ENCODE data around the gene TRAPPC2B.

TRAPPC2B gene

DNA sequence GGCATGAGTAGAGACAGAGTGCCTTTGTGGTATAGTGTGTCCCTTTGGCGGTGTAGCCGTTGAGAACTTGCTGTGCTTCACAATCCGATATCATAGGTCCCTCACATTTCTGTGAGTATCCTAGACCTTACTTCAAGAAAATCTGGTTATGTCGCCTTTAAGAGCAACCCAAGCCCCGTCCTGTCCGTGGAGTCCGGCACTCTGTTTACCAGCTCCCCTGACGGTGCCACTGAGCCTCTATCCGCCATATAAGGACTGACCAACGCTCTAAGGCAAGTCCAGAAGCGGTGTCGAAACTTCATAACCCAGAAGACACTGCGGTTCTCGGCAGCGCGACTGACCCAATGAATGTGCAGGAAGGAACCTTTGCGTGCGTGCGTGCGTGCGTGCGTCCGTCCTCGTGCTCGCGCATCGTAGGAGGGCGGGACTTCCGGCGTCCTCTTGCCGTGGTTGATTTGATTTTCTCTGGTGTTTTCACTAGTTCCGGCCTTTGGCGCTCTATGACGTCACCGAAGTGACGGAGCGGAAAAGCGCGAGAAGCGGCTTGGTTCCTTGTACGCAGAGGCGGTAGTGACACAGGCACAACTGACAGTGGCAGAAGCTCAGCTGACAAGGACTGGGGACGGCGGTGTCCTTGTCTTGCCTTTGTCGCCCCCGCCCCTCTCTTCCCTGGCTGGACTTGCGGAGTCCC, at the start of gene TRAPPC2B, which contains the start of gene ZNF547:
TSS of gene TRAPPC2B (plus strand) at position 555 of the 691 bp plus-strand sequence. CDS start 1,283 bp downstream, outside the sequence.
TSS of gene ZNF547 (plus strand) at position 555 of the 691 bp plus-strand sequence. CDS start 5,005 bp downstream, outside the sequence.
- H3K27ac ChIP-seq, result peak within 1 kb of the TSS; percentile 81
- H3K36me3 ChIP-seq, result no peaks in the 10 kb centered on the region
- peaks cover 11 to 19% of the 10 kb centered on the region in 2 experiments for H3K4me1 ChIP-seq (ENCODE audit: control insufficient read depth in 1 of 2, insufficient read depth in 1 of 2, low read depth in 1 of 2, low read length in 1 of 2)
- no peaks in the 10 kb centered on the region for H3K27me3 ChIP-seq
- H3K4me3 ChIP-seq (ENCODE audit: low read depth in 1 of 2, low read length in 1 of 2), result peak within 1 kb of the TSS; percentile 55 to 58
- H3K9me3 ChIP-seq, result peaks cover 42% of the 10 kb centered on the region
- TF ChIP-seq, protein P1, sequence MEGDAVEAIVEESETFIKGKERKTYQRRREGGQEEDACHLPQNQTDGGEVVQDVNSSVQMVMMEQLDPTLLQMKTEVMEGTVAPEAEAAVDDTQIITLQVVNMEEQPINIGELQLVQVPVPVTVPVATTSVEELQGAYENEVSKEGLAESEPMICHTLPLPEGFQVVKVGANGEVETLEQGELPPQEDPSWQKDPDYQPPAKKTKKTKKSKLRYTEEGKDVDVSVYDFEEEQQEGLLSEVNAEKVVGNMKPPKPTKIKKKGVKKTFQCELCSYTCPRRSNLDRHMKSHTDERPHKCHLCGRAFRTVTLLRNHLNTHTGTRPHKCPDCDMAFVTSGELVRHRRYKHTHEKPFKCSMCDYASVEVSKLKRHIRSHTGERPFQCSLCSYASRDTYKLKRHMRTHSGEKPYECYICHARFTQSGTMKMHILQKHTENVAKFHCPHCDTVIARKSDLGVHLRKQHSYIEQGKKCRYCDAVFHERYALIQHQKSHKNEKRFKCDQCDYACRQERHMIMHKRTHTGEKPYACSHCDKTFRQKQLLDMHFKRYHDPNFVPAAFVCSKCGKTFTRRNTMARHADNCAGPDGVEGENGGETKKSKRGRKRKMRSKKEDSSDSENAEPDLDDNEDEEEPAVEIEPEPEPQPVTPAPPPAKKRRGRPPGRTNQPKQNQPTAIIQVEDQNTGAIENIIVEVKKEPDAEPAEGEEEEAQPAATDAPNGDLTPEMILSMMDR (IDR thresholded peaks at IDR 0.05), result no peak

DNA sequence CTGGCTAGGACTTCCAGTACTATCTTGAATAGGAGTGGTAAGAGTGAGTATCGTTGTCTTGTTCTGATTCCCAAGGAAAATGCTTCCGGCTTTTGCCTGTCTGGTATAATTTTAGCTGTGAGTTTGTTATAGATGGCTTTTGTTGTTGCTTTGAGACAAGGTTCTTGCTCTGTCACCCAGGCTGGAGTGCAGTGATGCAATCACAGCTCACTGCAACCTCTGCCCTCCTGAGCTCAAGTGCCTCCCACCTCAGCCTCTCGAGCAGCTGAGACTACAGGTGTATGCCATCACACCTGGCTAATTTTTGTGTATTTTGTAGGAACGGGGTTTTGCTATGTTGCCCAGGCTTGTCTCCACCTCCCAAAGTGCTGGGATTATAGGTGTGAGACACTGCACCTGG, 49.2 kb upstream of the TRAPPC2B start:
- Histone ChIP-seq H3K4me1 (ENCODE audit: control insufficient read depth in 1 of 2, insufficient read depth in 1 of 2, low read depth in 1 of 2, low read length in 1 of 2) (no peaks in the 10 kb centered on the region), H3K27me3 (peaks cover 56% of the 10 kb centered on the region), H3K36me3 (no peaks in the 10 kb centered on the region), H3K9me3 (peaks cover 9% of the 10 kb centered on the region), H3K27ac (no peak overlapping the region), H3K4me3 (ENCODE audit: low read depth in 1 of 2, low read length in 1 of 2) (no peak overlapping the region)
- TF ChIP-seq, protein P1 (IDR thresholded peaks at IDR 0.05), result no peak

DNA sequence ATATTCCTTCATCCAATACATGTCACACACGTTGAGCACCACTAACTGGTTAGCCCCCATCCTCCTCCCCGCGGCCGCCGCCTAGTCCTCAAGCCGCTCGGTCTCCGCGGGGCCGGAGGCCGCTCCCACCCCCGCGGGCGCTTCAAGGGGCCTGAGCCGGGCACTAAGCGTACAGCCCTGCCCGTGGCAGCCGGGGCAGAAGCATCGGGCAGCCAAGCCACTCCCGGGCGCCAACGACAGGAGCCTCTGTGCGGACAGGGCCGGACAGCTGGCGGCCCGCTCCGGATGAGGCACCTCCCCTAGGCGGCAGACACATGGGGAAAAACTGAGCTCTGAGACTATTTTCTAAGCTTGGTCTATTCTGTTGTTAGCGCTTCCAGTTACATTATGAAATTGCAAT, 45.8 kb upstream of the TRAPPC2B start:
- Histone ChIP-seq H3K27ac (no peak overlapping the region), H3K4me1 (ENCODE audit: control insufficient read depth in 1 of 2, insufficient read depth in 1 of 2, low read depth in 1 of 2, low read length in 1 of 2) (peaks cover 15 to 21% of the 10 kb centered on the region in 2 experiments), H3K36me3 (no peaks in the 10 kb centered on the region), H3K4me3 (ENCODE audit: low read depth in 1 of 2, low read length in 1 of 2) (no peak overlapping the region), H3K27me3 (peaks cover 56% of the 10 kb centered on the region), H3K9me3 (peaks cover 9% of the 10 kb centered on the region)
- TF ChIP-seq, protein P1 (IDR thresholded peaks at IDR 0.05), result no peak

DNA sequence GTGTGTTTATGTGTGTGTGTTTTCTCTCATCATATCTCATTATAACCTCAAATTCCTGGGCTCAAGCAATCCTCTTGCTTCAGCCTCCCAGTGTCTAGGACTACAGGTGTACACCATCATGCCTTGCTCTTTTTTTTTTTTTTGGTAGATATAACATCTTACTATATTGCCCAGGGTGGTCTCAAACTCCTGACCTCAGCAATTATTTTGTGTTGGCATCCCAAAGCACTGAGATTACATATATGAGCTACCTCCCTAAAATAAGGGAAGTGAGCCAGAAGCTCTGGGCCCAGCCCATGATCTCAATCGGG, 43.5 kb upstream of the TRAPPC2B start:
- TF ChIP-seq, protein P1 (IDR thresholded peaks at IDR 0.05), result no peak
- Histone ChIP-seq H3K27me3 (peaks cover 42% of the 10 kb centered on the region), H3K9me3 (peaks cover 9% of the 10 kb centered on the region), H3K36me3 (peaks cover 10% of the 10 kb centered on the region), H3K4me3 (ENCODE audit: low read depth in 1 of 2, low read length in 1 of 2) (peak overlapping the region; percentile 77 to 81), H3K27ac (peak overlapping the region; percentile 81), H3K4me1 (ENCODE audit: control insufficient read depth in 1 of 2, insufficient read depth in 1 of 2, low read depth in 1 of 2, low read length in 1 of 2) (peaks cover 15 to 21% of the 10 kb centered on the region in 2 experiments)

DNA sequence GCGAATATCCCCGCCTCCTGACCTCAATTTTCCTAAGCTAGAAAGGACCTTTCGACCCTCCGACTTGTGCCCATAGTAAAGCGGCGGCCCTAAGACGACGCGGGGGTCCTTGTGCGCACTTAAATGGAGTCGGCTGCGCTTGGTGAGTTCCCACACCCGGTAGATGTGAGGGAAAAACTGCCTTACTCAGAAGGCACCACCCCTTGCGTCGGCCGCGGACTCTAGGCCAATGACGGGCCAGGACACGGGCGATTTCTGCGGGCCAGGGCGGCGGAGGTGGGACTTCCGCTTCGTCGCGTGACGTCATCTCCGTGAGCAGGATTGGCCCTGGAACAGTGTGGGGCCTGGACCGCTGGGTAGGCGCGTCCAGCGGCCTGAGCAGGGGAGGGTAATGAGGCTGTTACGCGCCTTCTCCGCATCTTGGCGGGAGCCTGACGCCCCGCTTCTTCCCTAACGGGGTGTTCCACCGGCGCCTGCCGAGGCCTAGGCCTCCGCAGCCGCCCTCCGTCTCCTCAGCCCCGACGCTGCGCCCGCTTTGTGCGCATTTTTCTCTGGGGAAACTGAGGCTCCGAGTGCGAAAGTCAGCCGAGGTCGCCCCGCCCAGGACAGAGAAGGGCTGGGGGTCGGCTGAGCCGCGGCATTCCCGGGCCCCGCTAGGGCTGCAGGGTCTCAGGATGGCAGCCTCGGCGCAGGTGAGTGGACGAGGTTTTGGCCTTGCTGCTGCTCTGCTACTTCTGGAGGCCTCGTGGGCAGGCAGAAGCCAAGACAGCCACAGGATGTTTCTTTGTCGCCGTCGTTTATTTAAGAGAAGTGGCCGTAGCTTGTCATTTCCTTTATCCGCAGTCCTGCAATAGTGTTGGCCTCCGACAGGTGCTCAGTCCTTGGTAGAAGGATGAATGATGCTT, 42.9 kb upstream of the TRAPPC2B start, which contains the start of gene ZNF543:
TSS of gene ZNF543 (plus strand) at position 293 of the 905 bp plus-strand sequence. CDS start at position 675, 382 bp downstream.
- H3K36me3 ChIP-seq, result peaks cover 17% of the 10 kb centered on the region
- H3K27me3 ChIP-seq, result peaks cover 36% of the 10 kb centered on the region
- peak within 1 kb of the TSS; percentile 77 to 81 for H3K4me3 ChIP-seq (ENCODE audit: low read depth in 1 of 2, low read length in 1 of 2)
- peaks cover 15 to 21% of the 10 kb centered on the region in 2 experiments for H3K4me1 ChIP-seq (ENCODE audit: control insufficient read depth in 1 of 2, insufficient read depth in 1 of 2, low read depth in 1 of 2, low read length in 1 of 2)
- peaks cover 9% of the 10 kb centered on the region for H3K9me3 ChIP-seq
- TF ChIP-seq, protein P1 (IDR thresholded peaks at IDR 0.05), result no peak
- peak within 1 kb of the TSS; percentile 81 for H3K27ac ChIP-seq

Data from neutrophil (primary cell).